H1 (cell line): Measurements from ENCODE around the gene PHACTR1. TPM values are rescaled to one million over a fixed set of nuclear protein-coding genes. Genes with fewer than 3 reads are reported as not detected.

Experiments
- CTCF ChIA-PET: fragments of 300-600 bp; sonication (Branson Sonifier 250); formaldehyde crosslinking; loops from one replicate; lab custom pipeline; 2021; ENCODE audit not compliant: partially characterized antibody; lab: Charles Lee
- POLR2A ChIA-PET: fragments of 300-600 bp; sonication (Branson Sonifier 250); formaldehyde crosslinking; loops from one replicate; lab custom pipeline; 2021; ENCODE audit warnings: inconsistent platforms; ENCODE audit not compliant: partially characterized antibody; lab: Charles Lee
- DNase-seq, 2 experiments: peaks; one replicate each; pipeline versions ENCODE4 v3.0.0 to v3.0.0-alpha.2; 2010 to 2022; ENCODE audit warnings: low spot score in 2 of 2, low read depth in 1 of 2, mixed read lengths in 1 of 2
- FAIRE-seq: peaks from 2 replicates; lab custom pipeline; 2011; peaks lifted over from hg19 to GRCh38; lab: Jason Lieb, UNC
- H2AFZ ChIP-seq: 2 replicates; pipeline ENCODE4 v1.8.1; 2012; ENCODE audit warnings: low read length, inconsistent platforms
- H2AK5ac ChIP-seq: 2 replicates; pipeline ENCODE4 v1.6.1; 2013; ENCODE audit warnings: low read depth, low read length
- H2BK120ac ChIP-seq: replicated peaks from 2 replicates; pipeline ENCODE3; 2013; ENCODE audit warnings: low read depth, low read length, inconsistent platforms
- H2BK12ac ChIP-seq: 2 replicates; pipeline ENCODE4 v1.6.1; 2013; ENCODE audit warnings: low read depth, low read length
- H2BK15ac ChIP-seq: 2 replicates; pipeline ENCODE4 v1.6.1; 2013; ENCODE audit warnings: low read length
- H2BK20ac ChIP-seq: 2 replicates; pipeline ENCODE4 v1.6.1; 2013; ENCODE audit warnings: low read length
- H2BK5ac ChIP-seq: 2 replicates; pipeline ENCODE4 v1.6.1; 2013; ENCODE audit warnings: low read depth, low read length
- H3K14ac ChIP-seq: 2 replicates; pipeline ENCODE4 v1.6.1; 2013; ENCODE audit warnings: inconsistent platforms; ENCODE audit not compliant: insufficient read length
- H3K18ac ChIP-seq: 2 replicates; pipeline ENCODE4 v1.6.1; 2013; ENCODE audit warnings: low read length; ENCODE audit errors: extremely low read depth
- H3K23ac ChIP-seq: 2 replicates; pipeline ENCODE4 v1.6.1; 2013; ENCODE audit warnings: inconsistent platforms; ENCODE audit not compliant: insufficient read length
- H3K23me2 ChIP-seq: 2 replicates; pipeline ENCODE4 v1.6.1; 2013; ENCODE audit warnings: low read depth, low read length
- H3K27ac ChIP-seq: 2 replicates; pipeline ENCODE4 v1.6.1; 2011; ENCODE audit warnings: low read depth, low read length, inconsistent platforms
- H3K27me3 ChIP-seq, 4 experiments: replicated peaks in 1 of 4; 1 replicate in 1 of 4; 2 replicates in 3 of 4; pipeline versions ENCODE4 v1.6.1 to v1.8.1; 2011 to 2013; ENCODE audit warnings: low read length in 3 of 4, mild to moderate bottlenecking in 3 of 4, inconsistent platforms in 2 of 4, mixed read lengths in 2 of 4, moderate library complexity in 1 of 4; ENCODE audit not compliant: control insufficient read depth in 3 of 4, insufficient read depth in 3 of 4; ENCODE audit errors: extremely low read depth in 1 of 4
- H3K36me3 ChIP-seq, 4 experiments: 2 replicates each; pipeline versions ENCODE4 v1.6.1 to v1.8.1; 2011 to 2013; ENCODE audit warnings: mild to moderate bottlenecking in 4 of 4, low read length in 3 of 4, moderate library complexity in 2 of 4, control low read depth in 1 of 4, inconsistent platforms in 1 of 4; ENCODE audit not compliant: insufficient read depth in 4 of 4, control insufficient read depth in 2 of 4
- H3K4ac ChIP-seq: replicated peaks from 2 replicates; pipeline ENCODE3; 2013; ENCODE audit warnings: low read length, low read depth, mixed read lengths, inconsistent platforms; ENCODE audit not compliant: insufficient read length
- H3K4me1 ChIP-seq, 4 experiments: replicated peaks in 1 of 4; 1 replicate in 1 of 4; 2 replicates in 3 of 4; pipeline versions ENCODE4 v1.6.1 to v1.8.1; 2011 to 2013; ENCODE audit warnings: low read length in 3 of 4, inconsistent platforms in 2 of 4, mixed read lengths in 1 of 4; ENCODE audit not compliant: insufficient read depth in 4 of 4, control insufficient read depth in 3 of 4
- H3K4me2 ChIP-seq, 2 experiments: 2 replicates each; pipeline versions ENCODE4 v1.6.1 to v1.8.1; 2011 to 2013; ENCODE audit warnings: low read depth in 2 of 2, low read length in 2 of 2, control low read depth in 1 of 2, inconsistent platforms in 1 of 2, mild to moderate bottlenecking in 1 of 2; ENCODE audit not compliant: insufficient read depth in 1 of 2
- H3K4me3 ChIP-seq, 4 experiments: fragments of 200-600, 300-600 bp in 1 of 4; sonication (generic), shearing (Covaris generic), sonication (Bioruptor Twin) in 1 of 4; 2 replicates each; pipeline versions ENCODE4 v1.5.1 to v1.8.1; 2011 to 2016; ENCODE audit warnings: low read length in 4 of 4, low read depth in 3 of 4, control low read depth in 2 of 4, inconsistent platforms in 2 of 4, mild to moderate bottlenecking in 2 of 4, mixed read lengths in 1 of 4, moderate library complexity in 1 of 4; ENCODE audit not compliant: insufficient read depth in 2 of 4; ENCODE audit errors: extremely low read depth in 1 of 4
- H3K56ac ChIP-seq: replicated peaks from 2 replicates; pipeline ENCODE3; 2013; ENCODE audit warnings: low read depth, mild to moderate bottlenecking, mixed read lengths, low read length, inconsistent platforms; ENCODE audit not compliant: insufficient read length
- H3K79me1 ChIP-seq: 2 replicates; pipeline ENCODE4 v1.6.1; 2013; ENCODE audit warnings: low read depth, low read length, control low read depth
- H3K79me2 ChIP-seq, 2 experiments: 2 replicates each; pipeline versions ENCODE4 v1.6.1 to v1.8.1; 2012 to 2013; ENCODE audit warnings: low read length in 2 of 2, mild to moderate bottlenecking in 2 of 2, inconsistent platforms in 1 of 2; ENCODE audit not compliant: insufficient read depth in 2 of 2, control insufficient read depth in 1 of 2
- H3K9ac ChIP-seq, 4 experiments: replicated peaks in 1 of 4; 1 replicate in 1 of 4; 2 replicates in 3 of 4; pipeline versions ENCODE4 v1.6.1 to v1.8.1; 2011 to 2013; ENCODE audit warnings: low read depth in 3 of 4, low read length in 3 of 4, control low read depth in 2 of 4, mild to moderate bottlenecking in 2 of 4, moderate library complexity in 2 of 4, inconsistent platforms in 1 of 4; ENCODE audit errors: extremely low read depth in 1 of 4
- H3K9me3 ChIP-seq, 2 experiments: 2 replicates each; pipeline versions ENCODE4 v1.6.1 to v1.8.1; 2012 to 2013; ENCODE audit warnings: mild to moderate bottlenecking in 2 of 2, moderate library complexity in 2 of 2, control low read depth in 1 of 2, inconsistent platforms in 1 of 2, low read depth in 1 of 2, low read length in 1 of 2, mixed read lengths in 1 of 2; ENCODE audit not compliant: insufficient read depth in 2 of 2
- H4K20me1 ChIP-seq, 2 experiments: replicated peaks in 1 of 2; 2 replicates each; pipeline versions ENCODE3 to v1.8.1; 2011 to 2013; ENCODE audit warnings: inconsistent platforms in 2 of 2, low read length in 2 of 2, mild to moderate bottlenecking in 1 of 2; ENCODE audit not compliant: insufficient read depth in 2 of 2, control insufficient read depth in 1 of 2
- H4K5ac ChIP-seq: 2 replicates; pipeline ENCODE4 v1.6.1; 2013; ENCODE audit warnings: low read length, low read depth, mixed read lengths, inconsistent platforms; ENCODE audit not compliant: insufficient read length
- H4K8ac ChIP-seq: 2 replicates; pipeline ENCODE4 v1.8.0; 2013; ENCODE audit warnings: mild to moderate bottlenecking, moderate library complexity, low read length, inconsistent platforms; ENCODE audit not compliant: insufficient read depth; ENCODE audit errors: extremely low read depth
- H4K91ac ChIP-seq: replicated peaks from 2 replicates; pipeline ENCODE3; 2013; ENCODE audit warnings: low read length, mixed read lengths, inconsistent platforms; ENCODE audit not compliant: insufficient read length
- BACH1 ChIP-seq: IDR thresholded peaks from 2 replicates; pipeline ENCODE4 v1.6.1; 2012; ENCODE audit warnings: low read length, improper control_type of control experiment
- BCL11A ChIP-seq, 2 experiments: IDR thresholded peaks; one replicate each; pipeline ENCODE4 v1.6.1; 2011; ENCODE audit warnings: low read depth in 2 of 2, low read length in 2 of 2, mild to moderate bottlenecking in 2 of 2
- CBX8 ChIP-seq: fragments of 300-800, 300-1000 bp; sonication (generic); IDR thresholded peaks from 2 replicates; pipeline ENCODE4 v1.7.1; 2016; ENCODE audit warnings: low read depth, low read length, borderline replicate concordance
- EP300 ChIP-seq, 2 experiments: IDR thresholded peaks; 1 replicate in 1 of 2; 2 replicates in 1 of 2; pipeline ENCODE4 v1.6.1; 2011 to 2012; ENCODE audit warnings: low read depth in 2 of 2, low read length in 2 of 2, mild to moderate bottlenecking in 2 of 2, borderline replicate concordance in 1 of 2, inconsistent platforms in 1 of 2, moderate library complexity in 1 of 2
- PHF8 ChIP-seq: fragments of 200-600 bp; sonication (generic); conservative IDR thresholded peaks from 2 replicates; pipeline ENCODE4 v1.7.1; 2012; ENCODE audit warnings: low read depth, mild to moderate bottlenecking, inconsistent platforms, low read length, moderate library complexity
- RFX5 ChIP-seq: IDR thresholded peaks from 2 replicates; pipeline ENCODE4 v1.6.1; 2011; ENCODE audit warnings: low read depth, low read length, improper control_type of control experiment, borderline replicate concordance
- RXRA ChIP-seq: IDR thresholded peaks from 2 replicates; pipeline ENCODE4 v1.6.1; 2011; ENCODE audit warnings: low read depth, mild to moderate bottlenecking, low read length, moderate library complexity; ENCODE audit not compliant: insufficient read depth
- SAP30 ChIP-seq: fragments of 300-600 bp; sonication (generic); IDR thresholded peaks from 2 replicates; pipeline ENCODE4 v1.7.1; 2012; ENCODE audit warnings: low read length, moderate library complexity, mild to moderate bottlenecking, inconsistent platforms; ENCODE audit not compliant: insufficient read depth, insufficient replicate concordance
- SIX5 ChIP-seq: IDR thresholded peaks from 2 replicates; pipeline ENCODE4 v1.6.1; 2011; ENCODE audit warnings: mild to moderate bottlenecking, low read depth, low read length
- SP2 ChIP-seq: IDR thresholded peaks from 2 replicates; pipeline ENCODE4 v1.6.1; 2012; ENCODE audit warnings: mild to moderate bottlenecking, low read length, inconsistent platforms
- SP4 ChIP-seq: IDR thresholded peaks from 2 replicates; pipeline ENCODE4 v1.6.1; 2012; ENCODE audit warnings: low read length, inconsistent platforms
- SRF ChIP-seq: IDR thresholded peaks from 2 replicates; pipeline ENCODE4 v1.6.1; 2011; ENCODE audit warnings: mild to moderate bottlenecking, low read depth, low read length, moderate library complexity
- SUZ12 ChIP-seq: fragments of 200-600 bp; sonication (generic); IDR thresholded peaks from 2 replicates; pipeline ENCODE4 v1.6.1; 2012; ENCODE audit warnings: mild to moderate bottlenecking, inconsistent platforms, low read length, moderate library complexity, mixed read lengths
- TBP ChIP-seq: IDR thresholded peaks from 2 replicates; pipeline ENCODE4 v1.6.1; 2011; ENCODE audit warnings: low read depth, low read length, improper control_type of control experiment
- WGBS, 2 experiments: shearing (Covaris generic) in 1 of 2; methylation state at CpG; one replicate each; pipeline versions ENCODE4 v1.1.6 to v1.1.7; 2013 to 2015; ENCODE audit warnings: low lambda C conversion rate in 2 of 2, mixed read lengths in 2 of 2, inconsistent platforms in 1 of 2, low coverage in 1 of 2, missing lambda C conversion rate in 1 of 2; ENCODE audit not compliant: insufficient replicate concordance in 2 of 2, insufficient coverage in 1 of 2, insufficient read length in 1 of 2; ENCODE audit errors: extremely low coverage in 1 of 2, missing lambda C conversion rate in 1 of 2; 5-methylcytosine and 5-hydroxymethylcytosine counted together
- polyA plus RNA-seq, 7 experiments: library from polyadenylated mRNA; depleted of rRNA in 3 of 7; stranded (reverse) in 5 of 7; unstranded in 2 of 7; fragments of >200 nt in 5 of 7; fragments of 200-250 nt in 2 of 7; gene quantifications; 1 replicate in 5 of 7; 2 replicates in 1 of 7; 4 replicates in 1 of 7; pipeline versions ENCODE4 v1.2.1 to v1.2.3, GENCODE V29; 2011 to 2013; ENCODE audit warnings: missing spikeins in 2 of 7, mixed read lengths in 2 of 7
- total RNA-seq: library from RNA; stranded (reverse); fragmentation: NEBNext Ultra II Directional; extraction: Animal tissue kit (Norgen Biotek cat#: 25700); gene quantifications from 2 replicates; pipeline ENCODE4 v1.2.1, GENCODE V29; 2021

Gene PHACTR1
- total and polyA plus RNA-seq, 2 of the 8 experiments (the other 6 are each of a cell fraction or from before 2014, with no cell fraction given), result 3.9 to 17.1 TPM

- H2BK15ac ChIP-seq, result no peak overlapping the region
- no peaks in the 10 kb centered on the region; the same call in 1 of the 2 replicates for H3K23me2 ChIP-seq
- FAIRE-seq (no peak), DNase-seq (no peak)
- H3K4me2 ChIP-seq, result no peak overlapping the region
- no peaks in the 10 kb centered on the region; a peak in 1 of 4 replicates for H3K79me2 ChIP-seq
- H3K56ac ChIP-seq, result no peak overlapping the region
- no peak overlapping the region for H4K91ac ChIP-seq
- H2AFZ ChIP-seq, result no peak overlapping the region
- H2BK20ac ChIP-seq, result no peak overlapping the region
- no peaks in the 10 kb centered on the region for H3K27me3 ChIP-seq
- H3K9ac ChIP-seq, result no peak overlapping the region
- H2BK120ac ChIP-seq, result no peak overlapping the region
- no peak overlapping the region for H3K14ac ChIP-seq
- no peak overlapping the region for H3K4me3 ChIP-seq
- H2AK5ac ChIP-seq, result no peak overlapping the region
- H3K9me3 ChIP-seq, result peaks cover 13 to 20% of the 10 kb centered on the region in 2 experiments
- no peak overlapping the region for H3K18ac ChIP-seq
- H4K8ac ChIP-seq, result no peak overlapping the region
- no peak overlapping the region for H4K5ac ChIP-seq
- H3K36me3 ChIP-seq, result peaks cover 0 to 7% (median 0%) of the 10 kb centered on the region in 4 experiments; a peak in 1 of 8 replicates
- H4K20me1 ChIP-seq, result no peaks in the 10 kb centered on the region
- H3K4me1 ChIP-seq, result peaks cover 0 to 11% (median 6%) of the 10 kb centered on the region in 4 experiments; a peak in 4 of 7 replicates
- H3K23ac ChIP-seq, result no peak overlapping the region
- H3K27ac ChIP-seq, result no peak overlapping the region
- ChIA-PET POLR2A (no interaction called here), CTCF (interaction anchor here (0.6 to 1.3 kb wide), 2 partner anchors 57 to 70 kb away, joined by 3 read pairs; no protein-coding TSS in a partner anchor)
- no peak overlapping the region for H2BK12ac ChIP-seq
- no peak overlapping the region for H3K4ac ChIP-seq
- no peaks in the 10 kb centered on the region for H3K79me1 ChIP-seq
- no peak overlapping the region for H2BK5ac ChIP-seq
- 96% methylated on average over 3 of the region's 5 CpGs; no CpG with 5 or more reads in 1 of the 2 experiments for WGBS, 2 experiments
- no peak for TF ChIP-seq SIX5
- TF ChIP-seq BACH1, result no peak
- no peak for TF ChIP-seq BCL11A (IDR thresholded peaks at IDR 0.05; ENCODE audit: low read depth in 2 of 2, low read length in 2 of 2)
- TF ChIP-seq RXRA, result no peak
- TF ChIP-seq TBP, result no peak
- no peak for TF ChIP-seq RFX5
- TF ChIP-seq SRF, result no peak
- no peak for TF ChIP-seq PHF8
- no peak for TF ChIP-seq SP2
- no peak for TF ChIP-seq SP4
- TF ChIP-seq SAP30, result no peak
- no peak for TF ChIP-seq EP300 (IDR thresholded peaks at IDR 0.05; ENCODE audit: borderline replicate concordance in 1 of 2, low read depth in 2 of 2, low read length in 2 of 2)
- no peak for TF ChIP-seq CBX8
- TF ChIP-seq SUZ12, result no peak
These were observed 536.2 kb downstream of the PHACTR1 start for GRCh38 chr6:13252790-13253189.
